HepG2 (cell line): ENCODE results near the gene ACSL1. TPM values are rescaled to one million over a fixed set of nuclear protein-coding genes. Genes with fewer than 3 reads are reported as not detected.
A peak's percentile ranks its signal among the peaks of the same experiment; 100 is the strongest.

Experiments
- BORCS8-MEF2B ChIP-seq: sonication (generic); formaldehyde crosslinking; IDR thresholded peaks from 2 replicates; pipeline ENCODE4 v1.8.0; 2022; ENCODE audit warnings: mild to moderate bottlenecking, missing genetic modification reagents
- BRCA1 ChIP-seq: sonication (generic); formaldehyde crosslinking; IDR thresholded peaks from 2 replicates; pipeline ENCODE4 v1.4.0; 2020; ENCODE audit warnings: missing genetic modification reagents
- FOSL2 ChIP-seq: sonication (generic); formaldehyde crosslinking; IDR thresholded peaks from 2 replicates; pipeline ENCODE4 v1.4.0; 2020; ENCODE audit warnings: missing genetic modification reagents
- HINFP ChIP-seq: sonication (generic); formaldehyde crosslinking; IDR thresholded peaks from 2 replicates; pipeline ENCODE4 v1.4.0; 2020; ENCODE audit warnings: low read depth, mild to moderate bottlenecking, missing genetic modification reagents
- HMGXB4 ChIP-seq, 2 experiments: sonication (generic) in 1 of 2; formaldehyde crosslinking in 1 of 2; IDR thresholded peaks; 2 replicates each; pipeline versions ENCODE4 v1.4.0 to v1.6.1; 2018 to 2020; ENCODE audit warnings: missing genetic modification reagents in 2 of 2, borderline replicate concordance in 1 of 2, low read depth in 1 of 2, mild to moderate bottlenecking in 1 of 2, missing biosample characterization in 1 of 2
- MED8 ChIP-seq: sonication (generic); formaldehyde crosslinking; IDR thresholded peaks from 2 replicates; pipeline ENCODE4 v1.8.1; 2023; ENCODE audit warnings: mild to moderate bottlenecking, missing genetic modification reagents; ENCODE audit not compliant: insufficient replicate concordance
- NR2C2 ChIP-seq: sonication (generic); formaldehyde crosslinking; IDR thresholded peaks from 2 replicates; pipeline ENCODE4 v1.4.0; 2020; ENCODE audit warnings: missing genetic modification reagents, mild to moderate bottlenecking, moderate library complexity, borderline replicate concordance
- PAX8 ChIP-seq: sonication (generic); formaldehyde crosslinking; IDR thresholded peaks from 2 replicates; pipeline ENCODE4 v1.8.0; 2022; ENCODE audit warnings: mild to moderate bottlenecking, missing genetic modification reagents, borderline replicate concordance
- PHF20 ChIP-seq: sonication (generic); formaldehyde crosslinking; IDR thresholded peaks from 2 replicates; pipeline ENCODE4 v1.5.0; 2020; ENCODE audit warnings: mild to moderate bottlenecking, missing genetic modification reagents
- RXRA ChIP-seq: sonication (generic); formaldehyde crosslinking; IDR thresholded peaks from 2 replicates; pipeline ENCODE4 v1.5.1; 2020; ENCODE audit warnings: missing genetic modification reagents
- SRSF9 ChIP-seq: fragments of 200-400 bp; formaldehyde crosslinking; IDR thresholded peaks from 2 replicates; pipeline ENCODE4 v1.6.1; 2018; ENCODE audit warnings: borderline replicate concordance, mild to moderate bottlenecking, low read depth, low read length; ENCODE audit not compliant: insufficient read depth, poor library complexity, severe bottlenecking
- TGIF2 ChIP-seq: IDR thresholded peaks from 2 replicates; pipeline ENCODE4 v1.6.1; 2016; ENCODE audit warnings: control low read depth, missing compliant biosample characterization
- ZKSCAN1 ChIP-seq: fragments of 150-350 bp; IDR thresholded peaks from 2 replicates; pipeline ENCODE4 v1.6.1; 2014; ENCODE audit warnings: low read length
- ZNF382 ChIP-seq: sonication (generic); formaldehyde crosslinking; IDR thresholded peaks from 2 replicates; pipeline ENCODE4 v1.5.0; 2020; ENCODE audit warnings: missing genetic modification reagents, mild to moderate bottlenecking, borderline replicate concordance
- ZNF543 ChIP-seq: sonication (generic); formaldehyde crosslinking; IDR thresholded peaks from 2 replicates; pipeline ENCODE4 v1.4.0; 2020; ENCODE audit warnings: mild to moderate bottlenecking, missing genetic modification reagents
- ZNF563 ChIP-seq: sonication (generic); formaldehyde crosslinking; IDR thresholded peaks from 2 replicates; pipeline ENCODE4 v1.8.0; 2022; ENCODE audit warnings: mild to moderate bottlenecking, moderate library complexity, missing genetic modification reagents
- ZNF569 ChIP-seq: sonication (generic); formaldehyde crosslinking; IDR thresholded peaks from 2 replicates; pipeline ENCODE4 v1.5.0; 2020; ENCODE audit warnings: mild to moderate bottlenecking, missing genetic modification reagents, moderate library complexity, borderline replicate concordance
- ZNF660 ChIP-seq: sonication (generic); formaldehyde crosslinking; IDR thresholded peaks from 2 replicates; pipeline ENCODE4 v1.5.1; 2020; ENCODE audit warnings: mild to moderate bottlenecking, low read depth, missing genetic modification reagents, borderline replicate concordance
- ZSCAN12 ChIP-seq: sonication (generic); formaldehyde crosslinking; IDR thresholded peaks from 2 replicates; pipeline ENCODE4 v1.9.0; 2021; ENCODE audit warnings: mild to moderate bottlenecking, missing genetic modification reagents
- polyA plus RNA-seq, 8 experiments: library from polyadenylated mRNA; depleted of rRNA in 3 of 8; stranded (reverse) in 7 of 8; unstranded in 1 of 8; fragments of >200 nt; fragmentation: Illumina TruSeq in 4 of 8; extraction: Trizol in 4 of 8; gene quantifications; 2 replicates each; pipeline versions ENCODE4 v1.2.1 to v1.2.3, GENCODE V29; 2011 to 2016; ENCODE audit warnings: low read depth in 4 of 8, missing spikeins in 1 of 8, mixed read lengths in 1 of 8; ENCODE audit not compliant: insufficient read depth in 1 of 8
- total RNA-seq, 5 experiments: library from RNA; depleted of rRNA; stranded (reverse); fragments of >200 nt; fragmentation: Illumina TruSeq; extraction: Trizol; gene quantifications; 2 replicates each; pipeline ENCODE4 v1.2.3, GENCODE V29; 2016; ENCODE audit warnings: low read depth in 1 of 5
- TF ChIP-seq, protein P1 (sequence below): sonication (generic); formaldehyde crosslinking; IDR thresholded peaks from 2 replicates; pipeline ENCODE4 v1.8.0; 2022; ENCODE audit warnings: mild to moderate bottlenecking, missing genetic modification reagents, borderline replicate concordance
- TF ChIP-seq, protein P2 (sequence below): fragments of 450-650 bp; IDR thresholded peaks from 2 replicates; pipeline ENCODE4 v1.6.1; 2017; ENCODE audit warnings: mild to moderate bottlenecking

The ACSL1 gene
- total and polyA plus RNA-seq, 2 of the 13 experiments (the other 11 are each of a cell fraction or from before 2014, with no cell fraction given): 10.0 to 29.8 TPM

GRCh38 chr4:184745831-184746795, 79.7 kb downstream of the ACSL1 start (continued):
- TF ChIP-seq ZNF543 (CRISPR knock-in tag): no peak
- 0 out of 4 replicates have a peak, but pooled peaks have one; percentile 16 to 36 for TF ChIP-seq HMGXB4 (CRISPR knock-in tag; IDR thresholded peaks at IDR 0.05; ENCODE audit: borderline replicate concordance in 1 of 2, low read depth in 1 of 2)
- TF ChIP-seq, protein P1, sequence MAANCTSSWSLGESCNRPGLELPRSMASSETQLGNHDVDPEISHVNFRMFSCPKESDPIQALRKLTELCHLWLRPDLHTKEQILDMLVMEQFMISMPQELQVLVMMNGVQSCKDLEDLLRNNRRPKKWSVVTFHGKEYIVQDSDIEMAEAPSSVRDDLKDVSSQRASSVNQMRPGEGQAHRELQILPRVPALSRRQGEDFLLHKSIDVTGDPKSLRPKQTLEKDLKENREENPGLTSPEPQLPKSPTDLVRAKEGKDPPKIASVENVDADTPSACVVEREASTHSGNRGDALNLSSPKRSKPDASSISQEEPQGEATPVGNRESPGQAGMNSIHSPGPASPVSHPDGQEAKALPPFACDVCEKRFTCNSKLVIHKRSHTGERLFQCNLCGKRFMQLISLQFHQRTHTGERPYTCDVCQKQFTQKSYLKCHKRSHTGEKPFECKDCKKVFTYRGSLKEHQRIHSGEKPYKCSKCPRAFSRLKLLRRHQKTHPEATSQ (CRISPR knock-in tag): 0 out of 2 replicates have a peak, but pooled peaks have one; percentile 34
- TF ChIP-seq PAX8 (CRISPR knock-in tag): no peak
- TF ChIP-seq ZNF660 (CRISPR knock-in tag): no peak
- TF ChIP-seq FOSL2 (CRISPR knock-in tag): no peak
- TF ChIP-seq MED8 (CRISPR knock-in tag): no peak
- 0 out of 2 replicates have a peak, but pooled peaks have one; percentile 10 for TF ChIP-seq BORCS8-MEF2B (CRISPR knock-in tag)
- no peak for TF ChIP-seq ZSCAN12 (CRISPR knock-in tag)
- TF ChIP-seq ZNF382 (CRISPR knock-in tag): no peak
- TF ChIP-seq, protein P2, sequence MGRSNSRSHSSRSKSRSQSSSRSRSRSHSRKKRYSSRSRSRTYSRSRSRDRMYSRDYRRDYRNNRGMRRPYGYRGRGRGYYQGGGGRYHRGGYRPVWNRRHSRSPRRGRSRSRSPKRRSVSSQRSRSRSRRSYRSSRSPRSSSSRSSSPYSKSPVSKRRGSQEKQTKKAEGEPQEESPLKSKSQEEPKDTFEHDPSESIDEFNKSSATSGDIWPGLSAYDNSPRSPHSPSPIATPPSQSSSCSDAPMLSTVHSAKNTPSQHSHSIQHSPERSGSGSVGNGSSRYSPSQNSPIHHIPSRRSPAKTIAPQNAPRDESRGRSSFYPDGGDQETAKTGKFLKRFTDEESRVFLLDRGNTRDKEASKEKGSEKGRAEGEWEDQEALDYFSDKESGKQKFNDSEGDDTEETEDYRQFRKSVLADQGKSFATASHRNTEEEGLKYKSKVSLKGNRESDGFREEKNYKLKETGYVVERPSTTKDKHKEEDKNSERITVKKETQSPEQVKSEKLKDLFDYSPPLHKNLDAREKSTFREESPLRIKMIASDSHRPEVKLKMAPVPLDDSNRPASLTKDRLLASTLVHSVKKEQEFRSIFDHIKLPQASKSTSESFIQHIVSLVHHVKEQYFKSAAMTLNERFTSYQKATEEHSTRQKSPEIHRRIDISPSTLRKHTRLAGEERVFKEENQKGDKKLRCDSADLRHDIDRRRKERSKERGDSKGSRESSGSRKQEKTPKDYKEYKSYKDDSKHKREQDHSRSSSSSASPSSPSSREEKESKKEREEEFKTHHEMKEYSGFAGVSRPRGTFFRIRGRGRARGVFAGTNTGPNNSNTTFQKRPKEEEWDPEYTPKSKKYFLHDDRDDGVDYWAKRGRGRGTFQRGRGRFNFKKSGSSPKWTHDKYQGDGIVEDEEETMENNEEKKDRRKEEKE: no peak
- TF ChIP-seq ZKSCAN1: no peak
- TF ChIP-seq BRCA1: no peak
- TF ChIP-seq ZNF569 (CRISPR knock-in tag): no peak
- no peak for TF ChIP-seq ZNF563 (CRISPR knock-in tag)
- no peak for TF ChIP-seq HINFP
- TF ChIP-seq TGIF2 (CRISPR knock-in tag): no peak
- TF ChIP-seq PHF20: no peak
- no peak for TF ChIP-seq RXRA (CRISPR knock-in tag)
- 0 out of 2 replicates have a peak, but pooled peaks have one; percentile 2 for TF ChIP-seq NR2C2
- no peak for TF ChIP-seq SRSF9
